Measurements from ENCODE around the gene SLC8B1.

SLC8B1 gene

DNA sequence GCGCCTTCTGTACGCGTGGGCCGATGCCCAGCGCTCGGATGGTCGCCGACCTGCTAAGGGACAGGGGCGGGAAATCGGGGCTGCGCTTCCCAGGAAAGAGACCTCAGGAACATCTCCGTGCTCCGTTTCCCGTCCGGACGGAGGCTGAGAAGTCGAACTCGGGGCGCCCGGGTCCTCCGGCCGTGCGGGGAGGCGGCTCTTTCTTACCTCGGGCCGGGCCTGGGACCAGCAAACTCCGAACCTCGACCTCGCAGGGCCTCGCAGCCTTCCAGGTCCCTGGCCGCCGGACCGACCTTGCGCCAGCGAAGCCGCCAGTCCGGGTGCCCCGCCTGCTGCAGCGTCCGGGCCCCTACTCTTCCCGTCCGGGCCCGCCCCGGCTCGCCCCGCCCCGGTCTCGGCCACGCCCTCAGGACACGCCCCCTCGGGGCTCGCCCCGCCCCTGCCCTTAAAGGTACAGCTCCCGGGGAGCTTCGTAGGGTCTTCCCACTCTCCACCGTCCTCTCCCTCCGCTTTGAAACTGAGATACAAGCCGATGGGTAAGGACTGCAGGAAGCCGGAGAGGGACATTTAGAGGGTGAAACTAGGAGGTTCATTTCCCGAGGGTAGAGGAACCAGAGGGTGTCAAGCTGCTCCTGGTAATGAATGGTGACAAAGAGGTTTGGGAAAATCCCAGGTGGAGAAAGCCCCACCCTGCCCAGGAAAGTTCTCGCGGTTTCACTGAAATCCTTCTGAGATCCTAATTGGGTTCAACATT, at the start of gene SLC8B1:
Gene SLC8B1 (minus strand): TSS at position 324 of the 754 bp plus-strand sequence. CDS start 2,231 bp downstream, outside the sequence.
- DNase-seq = peak; percentile 90

DNA sequence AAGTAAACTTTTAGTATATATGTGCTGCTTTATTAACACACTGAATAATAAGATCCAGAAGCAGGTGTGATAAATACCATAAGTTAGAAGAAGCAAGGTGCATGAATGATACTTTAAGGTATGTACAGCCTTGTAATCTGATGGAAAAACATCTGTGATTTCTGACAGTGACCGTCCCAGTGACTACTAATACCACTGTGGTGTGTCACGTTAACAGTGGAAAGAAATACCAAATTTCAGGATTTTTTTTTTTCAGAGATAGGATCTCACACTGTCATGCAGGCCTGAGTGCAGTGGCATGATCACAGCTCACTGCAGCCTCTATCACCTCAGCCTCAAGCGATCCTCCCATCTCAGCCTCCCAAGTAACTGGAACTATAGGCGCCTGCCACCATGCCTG, 47.3 kb upstream of the SLC8B1 start:
- no peak for DNase-seq

DNA sequence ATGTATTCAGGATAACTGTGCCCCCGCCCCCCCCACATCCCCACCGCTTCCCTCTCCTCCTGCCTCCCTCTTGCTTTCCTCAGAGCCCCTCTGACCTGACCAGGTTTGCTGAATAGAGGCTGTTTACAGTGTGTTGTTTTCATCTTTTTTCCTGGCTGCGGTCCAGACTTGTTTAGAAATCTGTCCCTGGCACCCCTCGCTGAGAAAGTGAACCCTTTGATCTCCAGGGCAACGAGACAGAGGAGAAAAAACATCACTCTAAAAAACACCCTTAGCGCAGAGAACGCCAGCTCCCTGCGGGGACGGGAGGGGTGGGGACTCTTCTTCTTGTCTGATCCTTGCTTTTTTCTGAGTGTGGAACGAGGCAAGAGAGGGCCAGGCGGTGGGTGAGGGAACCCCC, 46.3 kb upstream of the SLC8B1 start:
- DNase-seq = no peak

DNA sequence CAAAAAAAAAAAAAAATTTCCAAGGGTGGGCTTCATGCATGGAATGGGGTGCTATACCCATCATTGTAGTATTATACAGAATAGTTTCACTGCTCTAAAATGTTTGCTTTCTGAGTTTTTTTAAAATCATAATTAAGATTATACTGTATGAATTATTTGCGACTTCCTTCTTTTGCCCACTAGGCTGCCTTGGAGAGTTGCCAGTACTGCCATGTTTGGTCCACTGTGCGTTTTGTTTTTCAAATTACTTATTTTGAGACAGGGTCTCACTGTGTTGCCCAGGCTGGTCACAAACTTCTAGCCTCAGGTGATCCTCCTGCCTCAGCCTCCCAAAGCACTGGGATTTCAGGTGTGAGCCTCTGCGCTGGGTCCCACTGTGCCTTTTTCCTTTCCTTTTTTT, 43.4 kb upstream of the SLC8B1 start:
- no peak for DNase-seq

DNA sequence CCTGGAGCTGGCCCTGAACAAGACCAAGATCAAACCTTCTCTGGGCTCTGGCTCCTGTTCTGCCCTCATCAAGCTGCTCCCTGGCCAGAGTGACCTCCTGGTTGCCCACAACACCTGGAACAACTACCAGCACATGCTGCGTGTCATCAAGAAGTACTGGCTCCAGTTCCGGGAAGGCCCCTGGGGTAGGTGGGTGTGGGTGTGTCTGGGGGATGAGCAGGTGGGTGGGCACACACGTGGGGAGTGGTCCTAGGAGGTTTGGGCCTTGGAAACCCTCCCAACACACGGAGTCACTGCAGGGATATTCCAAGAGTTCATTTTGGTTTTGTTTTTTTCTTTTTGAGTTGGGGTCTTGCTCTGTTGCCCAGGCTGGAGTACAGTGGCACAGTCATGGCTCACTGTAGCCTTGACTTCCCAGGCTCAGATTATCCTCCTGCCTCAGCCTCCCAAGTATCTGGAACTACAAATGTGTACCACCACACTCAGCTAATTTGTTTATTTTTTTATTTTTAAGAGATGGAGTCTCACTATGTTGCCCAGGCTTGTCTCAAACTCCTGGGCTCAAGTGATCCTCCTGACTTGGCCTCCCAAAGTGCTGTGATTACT, 40.0 kb upstream of the SLC8B1 start:
- DNase-seq = no peak

DNA sequence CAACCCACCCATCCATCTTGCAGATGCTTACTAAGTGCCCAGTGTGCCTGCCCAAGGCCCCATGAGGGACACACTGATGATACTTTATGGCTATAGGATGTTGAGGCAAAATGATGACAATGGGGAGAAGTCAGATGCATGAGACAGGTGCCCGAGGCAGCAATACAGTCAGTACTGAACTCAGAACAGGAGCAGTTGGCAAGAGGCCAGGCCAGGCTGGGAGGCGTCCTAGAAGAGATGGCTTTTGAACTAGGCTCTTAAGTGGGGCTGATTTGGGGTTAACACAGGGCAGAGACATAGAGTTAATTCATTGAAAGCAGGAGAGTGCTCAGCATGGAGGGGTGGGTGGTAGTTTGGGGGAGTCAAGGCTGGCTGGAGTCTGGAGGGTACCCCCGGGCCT, 39.1 kb upstream of the SLC8B1 start:
- DNase-seq = no peak

DNA sequence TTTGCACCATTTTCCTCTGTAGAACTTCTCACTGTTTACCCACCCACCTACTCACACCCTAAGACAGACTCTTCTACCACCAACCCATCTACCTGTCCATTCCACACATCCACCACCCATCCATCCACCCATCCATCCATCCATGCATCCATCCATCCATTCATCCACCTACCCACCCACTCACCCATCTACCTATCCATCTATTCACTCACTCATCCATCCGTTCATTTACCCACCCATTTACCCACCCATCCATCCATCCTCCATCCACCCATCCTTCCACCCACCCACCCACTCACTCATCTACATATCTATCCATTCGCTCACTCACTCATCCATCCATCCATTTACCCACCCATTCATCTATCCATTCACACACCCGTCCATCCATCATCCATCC, 38.5 kb upstream of the SLC8B1 start:
- no peak for DNase-seq

DNA sequence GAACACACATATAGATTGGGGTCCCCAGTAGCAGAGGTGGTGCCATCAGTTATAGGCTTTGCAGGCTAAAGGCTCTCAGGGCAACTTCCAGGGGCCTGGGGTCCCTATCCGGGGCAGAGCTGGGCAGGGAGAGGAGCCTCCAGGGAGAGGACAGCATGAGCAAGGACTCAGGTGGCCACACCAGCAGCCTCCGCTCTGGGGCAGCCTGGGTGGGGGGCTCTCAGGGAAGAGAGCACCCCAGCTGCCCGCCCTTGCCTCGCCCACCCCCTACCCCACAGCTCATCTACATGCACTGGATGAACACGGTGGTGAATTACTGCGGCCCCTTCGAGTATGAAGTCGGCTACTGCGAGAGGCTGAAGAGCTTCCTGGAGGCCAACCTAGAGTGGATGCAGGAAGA, 37.5 kb upstream of the SLC8B1 start:
- DNase-seq = no peak

DNA sequence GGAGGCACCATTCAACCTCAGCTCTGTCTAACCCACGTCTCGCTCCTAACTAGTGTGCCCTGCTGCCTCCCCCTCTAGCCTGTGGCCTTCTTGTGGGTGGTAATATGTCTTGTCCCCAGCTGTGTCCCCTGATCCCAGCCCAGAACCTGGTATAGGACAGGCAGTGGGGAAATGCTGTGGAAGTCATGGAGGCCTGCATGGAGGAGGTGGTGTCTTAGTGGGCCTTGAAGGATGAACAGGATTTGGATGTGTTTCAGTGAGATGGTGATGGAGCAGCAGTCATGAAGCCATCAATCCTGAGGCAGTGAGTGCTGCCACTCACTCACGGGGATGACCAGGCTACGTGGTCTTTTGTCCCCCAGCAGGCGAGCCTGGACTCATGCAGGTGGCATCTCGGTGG, 36.9 kb upstream of the SLC8B1 start:
- DNase-seq = no peak

DNA sequence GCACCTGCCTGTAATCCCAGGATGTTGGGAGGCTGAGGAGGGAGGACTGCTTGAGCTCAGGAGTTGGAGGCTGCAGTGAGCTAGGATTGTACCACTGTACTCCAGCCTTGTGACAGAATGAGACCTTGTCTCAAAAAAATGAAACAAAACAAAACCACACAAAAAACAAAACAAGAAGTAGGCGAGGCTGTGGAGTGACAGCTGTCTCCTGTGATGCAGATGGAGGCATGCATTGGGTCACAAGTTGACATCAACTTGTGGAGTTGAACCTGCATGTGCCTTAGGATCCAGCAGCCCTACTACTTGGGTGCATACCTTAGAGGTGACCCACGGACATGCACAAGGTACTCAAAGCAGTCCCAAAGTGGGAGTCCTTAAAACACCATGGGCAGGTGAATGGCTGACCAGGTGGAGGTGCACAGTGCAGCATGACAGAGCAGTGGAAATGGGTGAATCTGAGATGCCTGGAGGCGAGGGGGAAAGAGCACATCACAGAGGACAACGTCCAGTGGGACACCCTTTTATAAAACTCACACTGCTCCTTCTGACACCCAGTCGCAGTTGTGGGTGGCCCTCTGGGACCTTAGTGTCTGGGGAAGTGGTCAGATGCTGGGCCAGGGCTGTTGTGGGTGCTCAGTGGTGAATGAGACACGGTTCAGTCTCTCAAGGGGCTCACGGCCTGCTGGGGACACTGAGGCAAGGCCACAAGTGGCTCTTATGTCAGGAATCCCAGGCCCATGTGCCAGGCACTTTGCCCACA, 36.2 kb upstream of the SLC8B1 start:
- DNase-seq = no peak

DNA sequence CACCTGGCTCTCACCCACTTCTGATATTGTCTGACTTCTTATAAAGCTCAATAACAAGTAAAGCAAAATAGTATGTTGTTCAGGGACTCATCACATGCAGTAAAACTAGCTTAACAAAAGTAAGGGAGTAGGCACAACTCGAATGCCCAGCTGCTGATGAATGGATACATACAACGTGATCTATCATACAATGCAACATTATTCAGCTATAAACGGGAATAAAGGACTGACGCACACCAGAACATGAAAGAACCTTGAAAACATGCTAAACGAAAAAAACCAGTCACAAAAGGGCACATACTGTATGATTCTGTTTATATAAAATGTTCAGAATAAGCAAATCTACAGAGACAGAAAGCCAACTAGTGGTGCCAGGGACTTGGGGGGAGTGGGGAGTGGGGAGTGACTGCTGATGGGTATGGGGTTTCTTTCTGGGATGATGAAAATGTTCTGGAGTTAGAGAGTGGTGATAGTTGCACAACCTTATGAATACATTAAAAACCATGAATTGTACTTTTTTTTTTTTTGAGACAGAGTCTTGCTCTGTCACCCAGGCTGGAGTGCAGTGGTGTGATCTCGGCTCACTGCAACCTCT, 34.6 kb upstream of the SLC8B1 start:
- DNase-seq = no peak

DNA sequence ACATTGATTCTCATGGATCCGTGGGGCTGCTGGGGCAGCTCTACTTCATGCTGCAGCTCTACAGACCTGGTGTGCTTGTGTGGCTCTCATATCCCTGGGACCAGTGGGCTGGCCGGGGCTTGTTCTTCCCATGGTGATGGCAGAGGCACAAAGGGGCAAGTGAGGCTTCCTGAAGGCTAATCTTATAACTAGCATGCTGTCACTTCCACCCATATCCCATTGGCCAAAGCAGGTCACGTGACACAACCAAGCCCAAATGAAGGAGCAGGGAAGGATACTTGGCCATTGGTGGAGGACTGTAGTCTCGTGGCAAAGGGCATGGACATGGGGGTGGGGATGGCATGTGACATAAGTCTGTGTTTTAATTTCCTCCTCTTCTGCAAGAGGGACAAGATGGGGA, 33.4 kb upstream of the SLC8B1 start:
- DNase-seq = no peak

DNA sequence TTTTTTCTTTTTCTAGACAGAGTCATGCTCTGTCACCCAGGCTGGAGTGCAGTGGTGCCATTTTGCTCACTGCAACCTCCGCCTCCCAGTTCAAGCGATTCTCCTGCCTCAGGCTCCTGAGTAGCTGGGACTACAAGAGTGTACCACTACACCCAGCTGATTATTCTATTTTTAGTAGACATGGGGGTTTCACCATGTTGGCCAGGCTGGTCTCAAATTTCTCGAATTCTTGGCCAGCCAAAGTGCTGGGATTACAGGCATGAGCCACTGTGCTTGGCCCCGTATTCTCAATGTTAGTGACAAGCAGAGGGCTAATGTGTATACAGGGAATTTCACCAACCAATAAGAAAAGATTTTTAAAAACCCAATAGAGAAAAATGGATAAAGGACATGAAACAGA, 31.9 kb upstream of the SLC8B1 start:
- DNase-seq = no peak

DNA sequence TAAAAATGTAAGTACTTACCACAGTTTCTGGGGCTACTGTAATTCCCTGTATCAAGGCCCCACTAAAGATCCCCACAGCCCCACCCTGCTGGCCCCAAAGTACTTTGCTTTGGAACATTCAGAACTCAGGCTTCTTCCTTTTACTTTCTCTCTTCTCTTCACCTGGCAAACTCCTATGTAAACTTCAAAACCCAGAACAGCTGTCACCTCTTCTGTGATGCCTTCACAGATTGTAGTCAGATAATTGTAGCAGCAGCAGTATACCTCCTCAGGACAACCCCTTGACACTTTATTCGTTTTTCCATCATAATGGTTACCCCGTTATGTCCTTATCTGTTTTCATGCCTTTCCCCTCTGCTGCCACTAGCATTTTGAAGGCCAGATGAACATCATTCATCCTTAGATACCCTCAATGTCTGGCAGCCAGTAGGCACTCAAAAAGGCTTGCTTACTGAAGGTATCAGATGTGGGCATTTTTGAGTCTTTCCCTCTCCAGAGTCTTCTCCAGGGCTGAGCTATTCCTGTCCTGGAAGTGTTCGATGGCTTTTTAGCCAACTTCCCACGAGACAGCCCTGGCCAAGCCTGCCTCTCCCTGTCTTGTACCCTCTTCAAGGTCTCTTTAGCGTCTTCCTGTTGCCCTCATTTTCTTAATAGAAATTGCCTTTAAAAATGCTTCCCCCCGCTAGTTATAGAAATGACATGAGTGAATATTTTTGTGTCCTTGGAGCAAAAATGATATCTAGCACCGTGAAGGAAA, 30.9 kb upstream of the SLC8B1 start:
- DNase-seq = no peak

DNA sequence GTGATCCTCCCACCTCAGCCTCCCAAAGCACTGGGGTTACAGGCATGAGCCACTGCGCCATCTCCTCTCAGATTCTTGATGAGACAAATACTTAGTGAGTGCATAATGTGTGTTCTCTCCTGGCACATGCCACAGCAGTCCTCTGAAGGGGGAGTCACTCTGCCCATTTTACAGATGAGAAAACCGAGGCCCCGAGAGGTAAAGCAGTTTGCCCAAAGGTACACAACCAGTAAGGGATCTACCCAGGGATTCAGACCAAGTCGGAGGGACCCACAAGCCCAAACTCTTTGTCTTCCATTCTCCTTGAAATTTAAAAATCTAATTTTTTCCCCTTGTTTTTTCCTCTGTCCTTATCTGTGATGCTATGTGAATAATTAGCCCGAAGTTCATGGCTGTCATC, 29.8 kb upstream of the SLC8B1 start:
- DNase-seq = no peak

DNA sequence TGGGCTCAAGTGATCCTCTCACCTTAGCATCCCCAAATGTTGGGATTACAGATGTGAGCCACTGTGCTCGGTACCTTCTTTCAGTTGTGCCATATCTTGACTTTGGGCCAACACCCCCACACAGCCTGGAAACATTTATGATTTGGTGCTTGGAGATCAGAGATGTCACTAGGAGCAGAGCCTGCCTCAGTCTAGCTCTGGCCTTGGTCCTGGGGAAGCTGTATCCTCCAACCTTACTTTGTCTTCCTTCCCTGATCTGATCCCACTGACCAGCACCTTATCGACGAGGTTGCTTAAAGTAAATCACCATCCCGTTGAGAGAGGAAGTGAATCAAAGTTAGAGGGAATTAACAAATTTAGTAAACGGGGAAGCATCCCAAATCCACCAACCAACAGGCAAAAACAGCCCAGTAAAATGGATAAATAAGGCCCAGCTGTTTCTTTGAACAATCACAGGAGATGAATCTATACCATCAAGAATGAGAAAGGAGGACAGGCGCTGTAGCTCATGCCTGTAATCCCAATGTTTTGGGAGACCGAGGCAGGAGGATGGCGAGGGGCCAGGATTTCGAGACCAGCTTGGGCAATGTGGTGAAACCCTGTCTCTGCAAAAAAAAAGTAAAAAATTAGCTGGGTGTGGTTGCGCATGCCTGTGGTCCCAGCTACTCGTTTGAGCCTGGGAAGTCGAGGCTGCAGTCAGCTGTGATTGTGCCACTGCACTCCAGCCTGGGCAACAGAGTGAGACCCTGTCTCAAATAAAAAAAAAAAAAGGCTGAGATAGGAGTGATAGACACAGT, 26.9 kb upstream of the SLC8B1 start:
- no peak for DNase-seq

DNA sequence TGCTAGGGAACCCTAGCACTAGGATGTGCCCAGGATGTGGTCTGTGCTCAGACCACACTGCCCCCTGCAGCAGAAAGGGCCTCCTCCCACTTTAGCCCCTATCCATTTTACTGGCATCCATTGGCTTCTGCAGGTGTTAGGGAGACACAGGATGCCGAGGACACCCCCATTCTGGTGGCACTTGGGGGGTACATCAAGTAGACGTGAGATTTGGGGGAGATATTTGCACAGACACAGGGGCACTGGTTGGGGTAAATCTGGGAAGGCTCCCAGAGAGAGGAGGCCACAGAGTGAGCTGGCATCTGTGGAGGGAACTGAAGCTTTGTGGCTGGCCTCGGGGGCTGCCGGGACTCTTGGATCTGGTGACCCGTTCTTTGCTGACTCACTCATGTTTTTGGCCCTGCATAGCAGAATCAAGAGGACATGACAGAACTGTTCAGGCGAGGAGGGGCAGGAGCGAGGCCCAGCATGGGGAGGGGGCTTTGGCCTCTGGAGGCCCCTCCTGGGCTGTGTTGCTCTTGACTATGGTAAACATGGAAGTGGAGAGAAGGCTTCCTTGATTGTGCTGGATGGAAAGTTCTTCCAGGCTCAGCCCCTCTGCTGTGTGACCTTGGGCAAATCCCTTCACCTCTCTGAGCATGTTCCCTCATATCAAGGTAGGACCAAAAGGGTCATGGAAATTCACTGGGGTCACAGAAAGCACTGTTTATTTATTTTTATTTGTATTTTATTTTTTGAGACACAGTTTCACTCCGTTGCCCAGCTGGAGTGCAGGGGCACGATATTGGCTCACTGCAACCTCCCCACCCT, 25.2 kb upstream of the SLC8B1 start:
- DNase-seq = no peak

DNA sequence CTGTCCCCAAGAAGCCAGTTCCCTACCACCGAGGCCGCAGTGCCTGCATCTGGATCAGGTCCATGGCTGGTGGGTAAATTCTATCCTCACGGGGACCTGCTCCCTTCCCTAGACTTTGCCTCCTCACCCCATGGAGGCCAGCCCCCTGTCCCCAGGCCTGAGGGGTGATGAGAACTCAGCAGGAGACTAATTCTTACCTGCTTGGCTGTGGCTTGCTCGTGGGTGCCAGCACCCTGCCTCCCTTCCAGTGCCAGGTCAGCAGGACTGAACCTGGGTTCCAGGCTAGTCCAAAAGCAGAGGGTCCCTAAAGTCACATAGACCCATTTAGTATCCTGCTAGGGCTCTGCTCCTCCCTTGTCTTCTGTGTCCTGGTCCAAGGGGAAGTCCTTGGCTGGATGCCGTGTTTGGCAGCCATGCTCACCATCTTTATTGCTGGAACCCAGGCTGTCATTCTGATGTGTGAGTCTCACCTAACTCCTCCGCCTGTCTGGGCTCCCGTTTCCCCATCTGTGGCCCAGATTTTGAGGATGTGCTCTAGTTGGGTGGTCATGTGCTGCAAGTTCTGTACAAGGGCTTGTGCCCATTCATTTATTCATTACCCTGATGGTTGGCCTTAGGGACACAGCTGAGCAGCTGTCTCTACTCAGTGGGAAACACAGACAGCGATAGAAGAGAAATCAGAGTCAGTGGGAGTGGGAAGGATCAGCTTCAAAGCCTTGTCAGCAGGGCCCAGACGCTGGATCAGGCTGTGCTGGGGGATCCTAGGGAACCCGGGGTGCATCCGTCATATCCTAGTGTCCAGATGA, 24.4 kb upstream of the SLC8B1 start:
- no peak for DNase-seq

DNA sequence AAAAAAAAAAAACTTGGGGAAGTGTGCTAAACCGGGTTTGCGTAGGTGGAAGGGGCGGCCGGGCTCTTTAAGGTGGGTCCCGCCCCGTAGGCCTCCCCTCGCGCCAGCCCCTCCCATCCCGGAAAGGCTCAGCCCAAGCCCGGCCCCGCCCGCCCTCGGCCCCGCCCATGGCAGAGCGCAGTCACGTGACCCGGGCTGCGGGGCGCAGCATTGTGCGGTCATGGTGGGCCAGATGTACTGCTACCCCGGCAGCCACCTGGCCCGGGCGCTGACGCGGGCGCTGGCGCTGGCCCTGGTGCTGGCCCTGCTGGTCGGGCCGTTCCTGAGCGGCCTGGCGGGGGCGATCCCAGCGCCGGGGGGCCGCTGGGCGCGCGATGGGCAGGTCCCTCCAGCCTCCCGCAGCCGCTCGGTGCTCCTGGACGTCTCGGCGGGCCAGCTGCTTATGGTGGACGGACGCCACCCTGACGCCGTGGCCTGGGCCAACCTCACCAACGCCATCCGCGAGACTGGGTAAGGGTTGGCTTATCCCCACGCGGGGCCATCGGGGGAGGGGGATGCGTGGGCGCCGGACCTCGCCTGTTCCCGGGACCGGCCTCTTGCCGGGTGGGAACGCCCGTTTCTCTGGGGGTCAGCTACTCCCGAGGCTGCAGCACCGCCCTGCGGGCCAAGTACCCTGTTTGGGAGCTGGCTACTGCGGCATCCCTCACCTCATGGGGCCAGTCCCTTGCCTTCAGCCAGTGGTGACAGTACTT, 23.6 kb upstream of the SLC8B1 start, which contains the start of gene PLBD2:
Gene PLBD2 (plus strand): TSS at position 207 of the 752 bp plus-strand sequence. CDS start 14 bp downstream, at position 221.
- DNase-seq = peak; percentile 95

Measured in stimulated activated CD4-positive, alpha-beta T cell treated with anti-CD3 and anti-CD28 coated beads, Interleukin-12 subunit alpha, Interleukin-12 subunit beta, amount 100 ng/mL, for 4 hours (primary cell).